H1 (cell line): ENCODE data around the gene RPL14. TPM values are rescaled to one million over a fixed set of nuclear protein-coding genes. Genes with fewer than 3 reads are reported as not detected.

ENCODE experiments used
- CTCF ChIA-PET: fragments of 300-600 bp; sonication (Branson Sonifier 250); formaldehyde crosslinking; loops from one replicate; lab custom pipeline; 2021; ENCODE audit not compliant: partially characterized antibody; lab: Charles Lee
- POLR2A ChIA-PET: fragments of 300-600 bp; sonication (Branson Sonifier 250); formaldehyde crosslinking; loops from one replicate; lab custom pipeline; 2021; ENCODE audit warnings: inconsistent platforms; ENCODE audit not compliant: partially characterized antibody; lab: Charles Lee
- DNase-seq, 2 experiments: peaks; one replicate each; pipeline versions ENCODE4 v3.0.0 to v3.0.0-alpha.2; 2010 to 2022; ENCODE audit warnings: low spot score in 2 of 2, low read depth in 1 of 2, mixed read lengths in 1 of 2
- FAIRE-seq: peaks from 2 replicates; lab custom pipeline; 2011; peaks lifted over from hg19 to GRCh38; lab: Jason Lieb, UNC
- H2AFZ ChIP-seq: 2 replicates; pipeline ENCODE4 v1.8.1; 2012; ENCODE audit warnings: low read length, inconsistent platforms
- H2AK5ac ChIP-seq: 2 replicates; pipeline ENCODE4 v1.6.1; 2013; ENCODE audit warnings: low read depth, low read length
- H2BK120ac ChIP-seq: replicated peaks from 2 replicates; pipeline ENCODE3; 2013; ENCODE audit warnings: low read depth, low read length, inconsistent platforms
- H2BK12ac ChIP-seq: 2 replicates; pipeline ENCODE4 v1.6.1; 2013; ENCODE audit warnings: low read depth, low read length
- H2BK15ac ChIP-seq: 2 replicates; pipeline ENCODE4 v1.6.1; 2013; ENCODE audit warnings: low read length
- H2BK20ac ChIP-seq: 2 replicates; pipeline ENCODE4 v1.6.1; 2013; ENCODE audit warnings: low read length
- H2BK5ac ChIP-seq: 2 replicates; pipeline ENCODE4 v1.6.1; 2013; ENCODE audit warnings: low read depth, low read length
- H3K14ac ChIP-seq: 2 replicates; pipeline ENCODE4 v1.6.1; 2013; ENCODE audit warnings: inconsistent platforms; ENCODE audit not compliant: insufficient read length
- H3K18ac ChIP-seq: 2 replicates; pipeline ENCODE4 v1.6.1; 2013; ENCODE audit warnings: low read length; ENCODE audit errors: extremely low read depth
- H3K23ac ChIP-seq: 2 replicates; pipeline ENCODE4 v1.6.1; 2013; ENCODE audit warnings: inconsistent platforms; ENCODE audit not compliant: insufficient read length
- H3K23me2 ChIP-seq: 2 replicates; pipeline ENCODE4 v1.6.1; 2013; ENCODE audit warnings: low read depth, low read length
- H3K27ac ChIP-seq: 2 replicates; pipeline ENCODE4 v1.6.1; 2011; ENCODE audit warnings: low read depth, low read length, inconsistent platforms
- H3K27me3 ChIP-seq, 4 experiments: replicated peaks in 1 of 4; 1 replicate in 1 of 4; 2 replicates in 3 of 4; pipeline versions ENCODE4 v1.6.1 to v1.8.1; 2011 to 2013; ENCODE audit warnings: low read length in 3 of 4, mild to moderate bottlenecking in 3 of 4, inconsistent platforms in 2 of 4, mixed read lengths in 2 of 4, moderate library complexity in 1 of 4; ENCODE audit not compliant: control insufficient read depth in 3 of 4, insufficient read depth in 3 of 4; ENCODE audit errors: extremely low read depth in 1 of 4
- H3K36me3 ChIP-seq, 4 experiments: 2 replicates each; pipeline versions ENCODE4 v1.6.1 to v1.8.1; 2011 to 2013; ENCODE audit warnings: mild to moderate bottlenecking in 4 of 4, low read length in 3 of 4, moderate library complexity in 2 of 4, control low read depth in 1 of 4, inconsistent platforms in 1 of 4; ENCODE audit not compliant: insufficient read depth in 4 of 4, control insufficient read depth in 2 of 4
- H3K4ac ChIP-seq: replicated peaks from 2 replicates; pipeline ENCODE3; 2013; ENCODE audit warnings: low read length, low read depth, mixed read lengths, inconsistent platforms; ENCODE audit not compliant: insufficient read length
- H3K4me1 ChIP-seq, 4 experiments: replicated peaks in 1 of 4; 1 replicate in 1 of 4; 2 replicates in 3 of 4; pipeline versions ENCODE4 v1.6.1 to v1.8.1; 2011 to 2013; ENCODE audit warnings: low read length in 3 of 4, inconsistent platforms in 2 of 4, mixed read lengths in 1 of 4; ENCODE audit not compliant: insufficient read depth in 4 of 4, control insufficient read depth in 3 of 4
- H3K4me2 ChIP-seq, 2 experiments: 2 replicates each; pipeline versions ENCODE4 v1.6.1 to v1.8.1; 2011 to 2013; ENCODE audit warnings: low read depth in 2 of 2, low read length in 2 of 2, control low read depth in 1 of 2, inconsistent platforms in 1 of 2, mild to moderate bottlenecking in 1 of 2; ENCODE audit not compliant: insufficient read depth in 1 of 2
- H3K4me3 ChIP-seq, 4 experiments: fragments of 200-600, 300-600 bp in 1 of 4; sonication (generic), shearing (Covaris generic), sonication (Bioruptor Twin) in 1 of 4; 2 replicates each; pipeline versions ENCODE4 v1.5.1 to v1.8.1; 2011 to 2016; ENCODE audit warnings: low read length in 4 of 4, low read depth in 3 of 4, control low read depth in 2 of 4, inconsistent platforms in 2 of 4, mild to moderate bottlenecking in 2 of 4, mixed read lengths in 1 of 4, moderate library complexity in 1 of 4; ENCODE audit not compliant: insufficient read depth in 2 of 4; ENCODE audit errors: extremely low read depth in 1 of 4
- H3K56ac ChIP-seq: replicated peaks from 2 replicates; pipeline ENCODE3; 2013; ENCODE audit warnings: low read depth, mild to moderate bottlenecking, mixed read lengths, low read length, inconsistent platforms; ENCODE audit not compliant: insufficient read length
- H3K79me1 ChIP-seq: 2 replicates; pipeline ENCODE4 v1.6.1; 2013; ENCODE audit warnings: low read depth, low read length, control low read depth
- H3K79me2 ChIP-seq, 2 experiments: 2 replicates each; pipeline versions ENCODE4 v1.6.1 to v1.8.1; 2012 to 2013; ENCODE audit warnings: low read length in 2 of 2, mild to moderate bottlenecking in 2 of 2, inconsistent platforms in 1 of 2; ENCODE audit not compliant: insufficient read depth in 2 of 2, control insufficient read depth in 1 of 2
- H3K9ac ChIP-seq, 4 experiments: replicated peaks in 1 of 4; 1 replicate in 1 of 4; 2 replicates in 3 of 4; pipeline versions ENCODE4 v1.6.1 to v1.8.1; 2011 to 2013; ENCODE audit warnings: low read depth in 3 of 4, low read length in 3 of 4, control low read depth in 2 of 4, mild to moderate bottlenecking in 2 of 4, moderate library complexity in 2 of 4, inconsistent platforms in 1 of 4; ENCODE audit errors: extremely low read depth in 1 of 4
- H3K9me3 ChIP-seq, 2 experiments: 2 replicates each; pipeline versions ENCODE4 v1.6.1 to v1.8.1; 2012 to 2013; ENCODE audit warnings: mild to moderate bottlenecking in 2 of 2, moderate library complexity in 2 of 2, control low read depth in 1 of 2, inconsistent platforms in 1 of 2, low read depth in 1 of 2, low read length in 1 of 2, mixed read lengths in 1 of 2; ENCODE audit not compliant: insufficient read depth in 2 of 2
- H4K20me1 ChIP-seq, 2 experiments: replicated peaks in 1 of 2; 2 replicates each; pipeline versions ENCODE3 to v1.8.1; 2011 to 2013; ENCODE audit warnings: inconsistent platforms in 2 of 2, low read length in 2 of 2, mild to moderate bottlenecking in 1 of 2; ENCODE audit not compliant: insufficient read depth in 2 of 2, control insufficient read depth in 1 of 2
- H4K5ac ChIP-seq: 2 replicates; pipeline ENCODE4 v1.6.1; 2013; ENCODE audit warnings: low read length, low read depth, mixed read lengths, inconsistent platforms; ENCODE audit not compliant: insufficient read length
- H4K8ac ChIP-seq: 2 replicates; pipeline ENCODE4 v1.8.0; 2013; ENCODE audit warnings: mild to moderate bottlenecking, moderate library complexity, low read length, inconsistent platforms; ENCODE audit not compliant: insufficient read depth; ENCODE audit errors: extremely low read depth
- H4K91ac ChIP-seq: replicated peaks from 2 replicates; pipeline ENCODE3; 2013; ENCODE audit warnings: low read length, mixed read lengths, inconsistent platforms; ENCODE audit not compliant: insufficient read length
- CHD1 ChIP-seq: IDR thresholded peaks from 2 replicates; pipeline ENCODE4 v1.6.1; 2012; ENCODE audit warnings: low read depth, low read length, improper control_type of control experiment
- CTBP2 ChIP-seq: IDR thresholded peaks from 2 replicates; pipeline ENCODE4 v1.7.0; 2011; ENCODE audit warnings: borderline replicate concordance, mild to moderate bottlenecking, moderate library complexity, mixed read lengths, low read length; ENCODE audit not compliant: insufficient read depth, insufficient read length
- WGBS, 2 experiments: shearing (Covaris generic) in 1 of 2; methylation state at CpG; one replicate each; pipeline versions ENCODE4 v1.1.6 to v1.1.7; 2013 to 2015; ENCODE audit warnings: low lambda C conversion rate in 2 of 2, mixed read lengths in 2 of 2, inconsistent platforms in 1 of 2, low coverage in 1 of 2, missing lambda C conversion rate in 1 of 2; ENCODE audit not compliant: insufficient replicate concordance in 2 of 2, insufficient coverage in 1 of 2, insufficient read length in 1 of 2; ENCODE audit errors: extremely low coverage in 1 of 2, missing lambda C conversion rate in 1 of 2; 5-methylcytosine and 5-hydroxymethylcytosine counted together
- polyA plus RNA-seq, 7 experiments: library from polyadenylated mRNA; depleted of rRNA in 3 of 7; stranded (reverse) in 5 of 7; unstranded in 2 of 7; fragments of >200 nt in 5 of 7; fragments of 200-250 nt in 2 of 7; gene quantifications; 1 replicate in 5 of 7; 2 replicates in 1 of 7; 4 replicates in 1 of 7; pipeline versions ENCODE4 v1.2.1 to v1.2.3, GENCODE V29; 2011 to 2013; ENCODE audit warnings: missing spikeins in 2 of 7, mixed read lengths in 2 of 7
- total RNA-seq: library from RNA; stranded (reverse); fragmentation: NEBNext Ultra II Directional; extraction: Animal tissue kit (Norgen Biotek cat#: 25700); gene quantifications from 2 replicates; pipeline ENCODE4 v1.2.1, GENCODE V29; 2021
- TF ChIP-seq, protein P1 (sequence below): IDR thresholded peaks from 2 replicates; pipeline ENCODE4 v1.6.1; 2012; ENCODE audit warnings: inconsistent platforms
- TF ChIP-seq, protein P2 (sequence below), 3 experiments: IDR thresholded peaks; 1 replicate in 2 of 3; 2 replicates in 1 of 3; pipeline versions ENCODE4 v1.5.1 to v1.6.1; 2011; ENCODE audit warnings: low read length in 3 of 3, mild to moderate bottlenecking in 3 of 3, inconsistent platforms in 2 of 3, low read depth in 1 of 3, moderate library complexity in 1 of 3; ENCODE audit not compliant: insufficient read depth in 1 of 3; ENCODE audit errors: control extremely low read depth in 1 of 3

RPL14 gene
- total and polyA plus RNA-seq, 2 of the 8 experiments (the other 6 are each of a cell fraction or from before 2014, with no cell fraction given): 1,192 to 2,341 TPM

DNA sequence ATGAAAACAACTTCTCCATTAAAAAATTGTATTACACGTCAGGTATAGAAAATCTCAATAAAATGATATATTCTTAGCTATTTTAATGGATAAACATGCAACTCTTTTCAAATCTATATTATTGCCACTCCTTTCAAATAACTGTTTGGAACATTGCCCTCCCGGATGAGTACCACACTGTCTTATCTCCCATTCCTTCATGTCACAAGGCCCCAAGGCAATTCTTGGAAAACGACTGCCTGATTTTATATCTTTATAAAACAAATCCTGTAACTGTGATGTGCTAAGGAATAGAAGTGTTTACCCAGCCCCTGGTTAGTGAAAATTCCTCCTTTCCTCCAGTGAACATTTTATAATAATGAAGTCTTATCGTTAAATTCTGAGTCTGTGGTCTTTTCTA, 13.6 kb downstream of the RPL14 start:
- Histone ChIP-seq H3K79me1 (no peaks in the 10 kb centered on the region), H2AK5ac (no peak overlapping the region), H3K18ac (no peak overlapping the region), H2BK120ac (no peak overlapping the region), H4K91ac (no peak overlapping the region), H4K20me1 (peaks cover 1 to 2% of the 10 kb centered on the region in 2 experiments), H3K27me3 (no peaks in the 10 kb centered on the region), H3K23me2 (no peaks in the 10 kb centered on the region), H3K23ac (no peak overlapping the region), H3K4me3 (no peak overlapping the region), H2BK12ac (no peak overlapping the region), H3K14ac (no peak overlapping the region), H2BK5ac (no peak overlapping the region), H3K36me3 (peaks cover 0 to 8% (median 0%) of the 10 kb centered on the region in 4 experiments; a peak in 1 of 8 replicates), H2BK20ac (no peak overlapping the region)
- CTCF ChIA-PET: interaction anchor here (0.7 to 0.9 kb wide), 2 partner anchors 12 to 24 kb away, joined by 3 read pairs; no protein-coding TSS in a partner anchor
- 79% methylated on average over 4 of the region's 4 CpGs; no CpG with 5 or more reads in 1 of the 2 experiments for WGBS, 2 experiments
- TF ChIP-seq, protein P1, sequence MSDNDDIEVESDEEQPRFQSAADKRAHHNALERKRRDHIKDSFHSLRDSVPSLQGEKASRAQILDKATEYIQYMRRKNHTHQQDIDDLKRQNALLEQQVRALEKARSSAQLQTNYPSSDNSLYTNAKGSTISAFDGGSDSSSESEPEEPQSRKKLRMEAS: no peak
- no peak for TF ChIP-seq CTBP2
- TF ChIP-seq, protein P2, sequence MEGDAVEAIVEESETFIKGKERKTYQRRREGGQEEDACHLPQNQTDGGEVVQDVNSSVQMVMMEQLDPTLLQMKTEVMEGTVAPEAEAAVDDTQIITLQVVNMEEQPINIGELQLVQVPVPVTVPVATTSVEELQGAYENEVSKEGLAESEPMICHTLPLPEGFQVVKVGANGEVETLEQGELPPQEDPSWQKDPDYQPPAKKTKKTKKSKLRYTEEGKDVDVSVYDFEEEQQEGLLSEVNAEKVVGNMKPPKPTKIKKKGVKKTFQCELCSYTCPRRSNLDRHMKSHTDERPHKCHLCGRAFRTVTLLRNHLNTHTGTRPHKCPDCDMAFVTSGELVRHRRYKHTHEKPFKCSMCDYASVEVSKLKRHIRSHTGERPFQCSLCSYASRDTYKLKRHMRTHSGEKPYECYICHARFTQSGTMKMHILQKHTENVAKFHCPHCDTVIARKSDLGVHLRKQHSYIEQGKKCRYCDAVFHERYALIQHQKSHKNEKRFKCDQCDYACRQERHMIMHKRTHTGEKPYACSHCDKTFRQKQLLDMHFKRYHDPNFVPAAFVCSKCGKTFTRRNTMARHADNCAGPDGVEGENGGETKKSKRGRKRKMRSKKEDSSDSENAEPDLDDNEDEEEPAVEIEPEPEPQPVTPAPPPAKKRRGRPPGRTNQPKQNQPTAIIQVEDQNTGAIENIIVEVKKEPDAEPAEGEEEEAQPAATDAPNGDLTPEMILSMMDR (IDR thresholded peaks at IDR 0.05; ENCODE audit: control extremely low read depth in 1 of 3, insufficient read depth in 1 of 3, low read depth in 1 of 3, low read length in 3 of 3): no peak
- no peak for TF ChIP-seq CHD1
- TF ChIP-seq, all 59 proteins: peak for 0
- Histone ChIP-seq H3K9me3 (no peaks in the 10 kb centered on the region), H3K56ac (no peak overlapping the region), H3K4me2 (no peak overlapping the region), H3K4ac (no peak overlapping the region), H2BK15ac (no peak overlapping the region), H3K9ac (no peak overlapping the region), H3K27ac (no peak overlapping the region), H3K4me1 (no peaks in the 10 kb centered on the region), H3K79me2 (no peaks in the 10 kb centered on the region), H4K8ac (no peak overlapping the region), H2AFZ (no peak overlapping the region), H4K5ac (no peak overlapping the region)
- DNase-seq (no peak), FAIRE-seq (no peak)
- POLR2A ChIA-PET: interaction anchor here (1.0 to 10.2 kb wide), 2 partner anchors 12 to 1061 kb away, joined by 3 to 64 read pairs; partner anchors contain the start of gene RPL14
